Ascending aorta (tissue), 2 donors: ENCODE data around the gene SMARCD1. TPM values are rescaled to one million over a fixed set of nuclear protein-coding genes. Genes with fewer than 3 reads are reported as not detected.

Experiments used
- DNase-seq, 2 donors: peaks; one replicate each; pipeline ENCODE4 v3.0.0-alpha.2; 2019; ENCODE audit warnings: low spot score in 2 of 2
- H3K27ac ChIP-seq, 2 donors: fragments of 200-600 bp; sonication (generic); one replicate each; pipeline ENCODE4 v1.5.1; 2016 to 2017; ENCODE audit warnings: mild to moderate bottlenecking in 1 of 2
- H3K27me3 ChIP-seq: fragments of 200-600 bp; sonication (generic); one replicate; pipeline ENCODE4 v1.5.1; 2017
- H3K36me3 ChIP-seq, 2 donors: fragments of 200-600 bp; sonication (generic); one replicate each; pipeline ENCODE4 v1.5.1; 2016
- H3K4me1 ChIP-seq, 2 donors: fragments of 200-600 bp; sonication (generic); one replicate each; pipeline ENCODE4 v1.5.1; 2016 to 2017; ENCODE audit warnings: mild to moderate bottlenecking in 1 of 2
- H3K4me3 ChIP-seq, 2 donors: fragments of 200-600 bp; sonication (generic); one replicate each; pipeline ENCODE4 v1.5.1; 2016 to 2017; ENCODE audit warnings: mild to moderate bottlenecking in 1 of 2
- H3K9me3 ChIP-seq, 2 donors: fragments of 200-600 bp; sonication (generic); one replicate each; pipeline ENCODE4 v1.5.1; 2016
- CTCF ChIP-seq, 3 experiments: fragments of 200-600 bp in 2 of 3; fragments of 450-650 bp in 1 of 3; sonication (generic) in 2 of 3; IDR thresholded peaks; one replicate each; pipeline ENCODE4 v1.5.1; 2016 to 2019; ENCODE audit warnings: antibody characterized with exemption in 3 of 3, mild to moderate bottlenecking in 1 of 3, moderate library complexity in 1 of 3
- intact Hi-C: fragments of 100-400 bp; cut with DNase I; formaldehyde crosslinking; loops from one replicate; pipeline ENCODE4 v1.15.1; 2023
- total RNA-seq: library from RNA; depleted of rRNA; stranded (reverse); fragments of >200 nt; gene quantifications from one replicate; pipeline ENCODE4 v1.1.0, GENCODE V29; 2016

SMARCD1 gene
- total RNA-seq, 1 donor from 2014 or later, result 277 TPM

GRCh38 chr12:50049254-50050118 is 35.7 kb upstream of the SMARCD1 start:
- H3K27me3 ChIP-seq, result no peaks in the 10 kb centered on the region
- intact Hi-C loops, result no loop called here
- DNase-seq, result no peak
- H3K4me1 ChIP-seq, result peaks cover 0 to 3% of the 10 kb centered on the region in 2 donors
- TF ChIP-seq CTCF (IDR thresholded peaks at IDR 0.05), result no peak
- H3K27ac ChIP-seq, result no peak overlapping the region
- H3K4me3 ChIP-seq, result no peak overlapping the region
- H3K9me3 ChIP-seq, result no peaks in the 10 kb centered on the region
- H3K36me3 ChIP-seq, result no peaks in the 10 kb centered on the region

- Histone ChIP-seq H3K4me1 (peaks cover 0 to 3% of the 10 kb centered on the region in 2 donors), H3K36me3 (no peaks in the 10 kb centered on the region), H3K27me3 (no peaks in the 10 kb centered on the region), H3K9me3 (no peaks in the 10 kb centered on the region), H3K4me3 (peak overlapping the region; percentile 33 to 41), H3K27ac (no peak overlapping the region)
- intact Hi-C loops, result no loop called here
- no peak for TF ChIP-seq CTCF (IDR thresholded peaks at IDR 0.05)
- no peak for DNase-seq
These were observed 35.1 kb upstream of the SMARCD1 start for GRCh38 chr12:50050119-50050385.

GRCh38 chr12:50050410-50051098 is 34.6 kb upstream of the SMARCD1 start:
- H3K4me1 ChIP-seq, result peaks cover 0 to 3% of the 10 kb centered on the region in 2 donors
- no peak for TF ChIP-seq CTCF (IDR thresholded peaks at IDR 0.05)
- no peaks in the 10 kb centered on the region for H3K36me3 ChIP-seq
- no peak overlapping the region for H3K27ac ChIP-seq
- peak overlapping the region; percentile 33 to 41 for H3K4me3 ChIP-seq
- H3K27me3 ChIP-seq, result no peaks in the 10 kb centered on the region
- intact Hi-C loops, result no loop called here
- DNase-seq, result peak in 1 of 2 donors; percentile 83
- H3K9me3 ChIP-seq, result no peaks in the 10 kb centered on the region

GRCh38 chr12:50051101-50051806 is 33.9 kb upstream of the SMARCD1 start:
- H3K4me3 ChIP-seq, result peak overlapping the region in 1 of 2 donors; percentile 41
- peaks cover 0 to 3% of the 10 kb centered on the region in 2 donors for H3K4me1 ChIP-seq
- no peaks in the 10 kb centered on the region for H3K27me3 ChIP-seq
- H3K9me3 ChIP-seq, result no peaks in the 10 kb centered on the region
- intact Hi-C loops, result no loop called here
- H3K27ac ChIP-seq, result no peak overlapping the region
- H3K36me3 ChIP-seq, result no peaks in the 10 kb centered on the region
- DNase-seq, result no peak
- no peak for TF ChIP-seq CTCF (IDR thresholded peaks at IDR 0.05)

- no peak for DNase-seq
- Histone ChIP-seq H3K27ac (no peak overlapping the region), H3K4me3 (no peak overlapping the region), H3K27me3 (no peaks in the 10 kb centered on the region), H3K36me3 (no peaks in the 10 kb centered on the region), H3K4me1 (peaks cover 3 to 5% of the 10 kb centered on the region in 2 donors), H3K9me3 (no peaks in the 10 kb centered on the region)
- TF ChIP-seq CTCF (IDR thresholded peaks at IDR 0.05), result no peak
- intact Hi-C loops, result no loop called here
These were observed 32.6 kb upstream of the SMARCD1 start for GRCh38 chr12:50052544-50052943.
